Measurements from ENCODE around the gene LRP1-AS.
"Not testable (repeated sequence)": the region's sequence is repeated elsewhere in the genome, so short reads cannot be mapped to it uniquely, and the experiment has no call there.

The LRP1-AS gene

GRCh38 chr12:57139796-57140649, 7.4 kb downstream of the LRP1-AS start:
- DNase-seq (ENCODE audit: low spot score): no peak

- DNase-seq (ENCODE audit: low spot score): no peak
Measured at GRCh38 chr12:57138526-57139272, 8.7 kb downstream of the LRP1-AS start.

- peak; percentile 89 for DNase-seq (ENCODE audit: low spot score)
Measured at GRCh38 chr12:57135527-57136326, 11.7 kb downstream of the LRP1-AS start.

GRCh38 chr12:57134949-57135348, 12.5 kb downstream of the LRP1-AS start:
- DNase-seq (ENCODE audit: low spot score): no peak

GRCh38 chr12:57133916-57134315, 13.5 kb downstream of the LRP1-AS start:
- no peak for DNase-seq (ENCODE audit: low spot score)

GRCh38 chr12:57133013-57133569, 14.3 kb downstream of the LRP1-AS start:
- no peak for DNase-seq (ENCODE audit: low spot score)

- DNase-seq (ENCODE audit: low spot score): no peak
Measured at GRCh38 chr12:57131896-57132744, 15.3 kb downstream of the LRP1-AS start.

- DNase-seq (ENCODE audit: low spot score): no peak
Measured at GRCh38 chr12:57130941-57131340, 16.5 kb downstream of the LRP1-AS start.

- no peak for DNase-seq (ENCODE audit: low spot score)
Measured at GRCh38 chr12:57129889-57130288, 17.5 kb downstream of the LRP1-AS start.

- DNase-seq (ENCODE audit: low spot score): no peak
Measured at GRCh38 chr12:57129321-57129842, 18.0 kb downstream of the LRP1-AS start.

GRCh38 chr12:57128519-57129247, 18.7 kb downstream of the LRP1-AS start:
- no peak for DNase-seq (ENCODE audit: low spot score)

- DNase-seq (ENCODE audit: low spot score): peak; percentile 83
Measured at GRCh38 chr12:57127726-57128518, 19.5 kb downstream of the LRP1-AS start, which contains the start of gene LRP1. TSS of gene LRP1 (plus strand) at chr12:57128483. CDS start at chr12:57128965, 482 bp downstream.

GRCh38 chr12:57127101-57127725, 20.2 kb downstream of the LRP1-AS start:
- DNase-seq (ENCODE audit: low spot score): no peak

- DNase-seq (ENCODE audit: low spot score): no peak
Measured at GRCh38 chr12:57126561-57126960, 20.9 kb downstream of the LRP1-AS start.

- no peak for DNase-seq (ENCODE audit: low spot score)
Measured at GRCh38 chr12:57126061-57126460, 21.4 kb downstream of the LRP1-AS start.

- peak; percentile 64 for DNase-seq (ENCODE audit: low spot score)
Measured at GRCh38 chr12:57124261-57124877, 23.1 kb downstream of the LRP1-AS start.

- no peak for DNase-seq (ENCODE audit: low spot score)
Measured at GRCh38 chr12:57123813-57124212, 23.6 kb downstream of the LRP1-AS start.

GRCh38 chr12:57120718-57121117, 26.7 kb downstream of the LRP1-AS start:
- DNase-seq (ENCODE audit: low spot score): not testable (repeated sequence)
